ENCODE measurements around the gene TMEM232. TPM values are rescaled to one million over a fixed set of nuclear protein-coding genes. Genes with fewer than 3 reads are reported as not detected.
"Not testable (repeated sequence)": the region's sequence is repeated elsewhere in the genome, so short reads cannot be mapped to it uniquely, and the experiment has no call there.

The TMEM232 gene
- total RNA-seq, 1 donor from 2014 or later: 0.20 TPM

DNA sequence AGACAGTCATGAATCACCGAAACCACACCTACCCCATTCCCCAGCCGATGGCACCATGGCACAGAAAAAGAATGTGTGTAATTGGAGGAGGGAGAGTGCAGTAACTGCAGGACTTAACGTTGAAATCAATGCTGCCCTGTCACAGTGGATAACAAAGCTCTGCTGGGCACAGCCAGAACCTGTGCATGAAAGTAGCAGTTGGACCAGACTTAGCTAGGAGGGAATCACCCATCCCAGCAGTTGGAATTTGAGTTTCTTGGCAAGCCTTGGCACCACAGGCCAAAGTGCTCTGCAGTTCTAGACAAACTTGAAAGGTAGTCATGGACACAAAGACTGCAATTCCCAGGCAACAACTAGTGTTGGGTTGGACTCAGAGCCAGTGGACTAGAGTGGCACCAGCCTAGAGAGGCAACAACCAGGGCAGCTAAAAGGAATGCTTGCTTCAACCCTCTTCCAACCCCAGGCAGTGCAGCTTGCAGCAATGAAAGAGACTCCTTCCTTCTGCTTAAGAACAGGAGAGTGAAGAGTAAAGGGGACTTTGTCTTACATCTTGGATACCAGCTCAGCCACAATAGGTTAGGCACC lies 19.1 kb downstream of the TMEM232 start:
- DNase-seq (ENCODE audit: low read depth in 2 of 2): no peak

DNA sequence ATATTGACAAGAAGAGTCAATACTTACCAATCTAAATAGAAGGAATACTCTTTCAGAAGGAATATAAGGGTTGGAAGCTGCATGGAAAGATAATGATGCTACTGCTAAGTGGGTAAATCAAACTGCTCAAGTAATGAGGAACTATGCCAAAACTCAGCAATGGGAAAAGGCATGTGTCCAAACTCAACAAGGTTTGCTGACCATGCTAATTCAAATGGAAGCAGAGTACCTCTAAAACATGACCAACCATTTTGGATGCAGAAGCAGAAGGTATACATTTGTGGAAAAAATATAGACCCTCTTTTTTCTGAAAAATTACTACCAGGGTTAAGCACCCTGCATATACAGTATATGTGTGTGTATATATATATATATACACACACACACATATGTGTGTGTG lies 21.1 kb downstream of the TMEM232 start:
- no peak for DNase-seq (ENCODE audit: low read depth in 2 of 2)

DNA sequence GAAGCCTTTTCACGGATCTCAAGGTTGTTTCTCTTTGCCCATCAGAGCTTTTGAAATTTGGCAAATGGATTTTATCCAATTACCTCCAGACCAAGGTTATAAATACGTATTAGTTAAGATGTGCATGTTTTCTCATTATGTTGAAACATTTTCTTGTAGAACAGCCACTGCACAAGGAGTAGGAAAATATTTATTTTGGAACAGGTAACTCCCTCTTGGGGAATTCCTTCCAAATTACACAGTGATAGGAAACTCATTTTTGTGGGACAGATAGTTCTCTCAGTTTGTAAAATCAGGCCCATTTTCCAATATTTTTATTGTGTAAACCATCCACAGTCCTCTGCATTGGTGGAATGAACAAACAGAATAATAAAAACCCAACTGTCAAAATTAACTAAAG lies 23.0 kb downstream of the TMEM232 start:
- DNase-seq (ENCODE audit: low read depth in 2 of 2): no peak

- DNase-seq (ENCODE audit: low read depth in 2 of 2): no peak
Measured at GRCh38 chr5:110702704-110703103, 23.8 kb downstream of the TMEM232 start.

- DNase-seq (ENCODE audit: low read depth in 2 of 2): no peak
Measured at GRCh38 chr5:110702300-110702699, 24.2 kb downstream of the TMEM232 start.

DNA sequence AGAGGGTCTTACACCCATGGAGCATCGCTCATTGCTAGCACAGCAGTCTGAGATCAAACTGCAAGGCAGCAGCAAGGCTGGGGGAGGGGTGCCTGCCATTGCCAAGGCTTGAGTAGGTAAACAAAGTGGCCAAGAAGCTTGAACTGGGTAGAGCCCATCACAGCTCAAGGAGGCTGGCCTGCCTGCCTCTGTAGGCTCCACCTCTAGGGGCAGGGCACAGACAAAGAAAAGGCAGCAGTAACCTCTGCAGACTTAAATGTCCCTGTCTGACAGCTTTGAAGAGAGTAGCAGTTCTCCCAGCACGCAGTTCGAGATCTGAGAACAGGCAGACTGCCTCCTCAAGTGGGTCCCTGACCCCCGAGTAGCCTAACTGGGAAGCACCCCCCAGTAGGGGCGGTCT lies 33.8 kb downstream of the TMEM232 start:
- not testable (repeated sequence) for DNase-seq (ENCODE audit: low read depth in 2 of 2)

GRCh38 chr5:110690587-110690986 lies 35.9 kb downstream of the TMEM232 start:
- DNase-seq (ENCODE audit: low read depth in 2 of 2): not testable (repeated sequence)

- no peak for DNase-seq (ENCODE audit: low read depth in 2 of 2)
Measured at GRCh38 chr5:110687485-110687884, 39.0 kb downstream of the TMEM232 start.

GRCh38 chr5:110686270-110686669 lies 40.2 kb downstream of the TMEM232 start:
- no peak for DNase-seq (ENCODE audit: low read depth in 2 of 2)

DNA sequence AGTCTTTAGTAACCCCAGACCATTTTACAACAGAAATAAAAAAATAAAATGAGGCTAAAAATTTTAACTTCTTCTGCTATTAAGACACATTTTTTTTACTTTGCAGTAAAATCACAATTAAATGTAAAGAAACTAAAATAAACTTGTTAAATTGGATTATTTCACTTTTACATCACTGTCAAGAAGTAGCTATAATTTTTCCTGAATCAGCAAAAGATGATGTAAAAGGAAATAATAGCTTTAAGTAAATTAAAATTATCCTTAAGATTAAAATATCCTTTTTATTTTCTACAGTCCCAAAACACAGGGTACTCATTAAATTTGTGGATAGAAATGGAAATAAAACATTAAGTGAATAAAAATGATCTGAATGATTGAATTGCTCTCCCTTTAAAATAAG lies 44.5 kb downstream of the TMEM232 start:
- DNase-seq (ENCODE audit: low read depth in 2 of 2): no peak

DNA sequence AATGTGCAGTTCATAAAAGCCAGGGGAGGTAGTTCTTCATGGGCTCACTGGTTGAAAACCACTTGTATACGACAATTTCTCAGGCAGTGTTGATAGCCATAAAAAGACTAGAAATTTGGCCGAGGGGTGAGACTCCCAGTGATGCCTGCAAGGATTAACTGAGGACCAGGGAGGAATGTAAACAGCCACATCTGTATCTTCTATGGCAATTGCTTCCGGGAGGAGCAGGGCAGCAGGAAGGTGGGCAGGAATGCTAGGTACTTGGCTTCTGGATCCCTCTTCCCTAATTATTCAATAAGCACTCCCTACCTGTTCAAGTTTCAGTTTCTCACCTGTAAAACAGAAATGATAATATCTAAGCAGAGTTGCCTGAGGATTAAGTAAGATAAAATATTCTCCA lies 45.4 kb downstream of the TMEM232 start:
- no peak for DNase-seq (ENCODE audit: low read depth in 2 of 2)

- not testable (repeated sequence) for DNase-seq (ENCODE audit: low read depth in 2 of 2)
Measured at GRCh38 chr5:110676554-110676953, 49.9 kb downstream of the TMEM232 start.

DNA sequence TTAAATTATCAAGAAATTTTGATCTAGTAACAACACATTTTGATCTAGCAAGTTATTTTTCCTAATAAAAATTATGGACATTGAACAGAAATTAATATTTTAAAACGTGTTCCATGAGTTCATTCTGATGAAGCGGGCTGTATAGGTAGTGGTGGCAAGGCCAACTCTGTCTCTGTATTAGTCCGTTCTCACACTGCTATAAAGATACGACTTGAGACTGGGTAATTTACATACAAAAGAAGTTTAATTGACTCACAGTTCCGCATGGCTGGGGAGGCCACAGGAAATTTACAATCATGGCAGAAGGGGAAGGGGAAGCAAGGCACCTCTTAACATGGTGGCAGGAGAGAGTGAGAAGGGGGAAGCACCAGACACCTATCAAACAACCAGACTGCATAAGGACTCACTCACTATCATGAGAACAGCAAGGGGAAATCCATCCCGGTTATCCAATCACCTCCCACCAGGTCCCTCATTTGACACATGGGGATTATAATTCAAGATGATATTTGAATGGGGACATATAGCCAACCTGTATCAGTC lies 61.2 kb downstream of the TMEM232 start:
- no peak for DNase-seq (ENCODE audit: low read depth in 2 of 2)

DNA sequence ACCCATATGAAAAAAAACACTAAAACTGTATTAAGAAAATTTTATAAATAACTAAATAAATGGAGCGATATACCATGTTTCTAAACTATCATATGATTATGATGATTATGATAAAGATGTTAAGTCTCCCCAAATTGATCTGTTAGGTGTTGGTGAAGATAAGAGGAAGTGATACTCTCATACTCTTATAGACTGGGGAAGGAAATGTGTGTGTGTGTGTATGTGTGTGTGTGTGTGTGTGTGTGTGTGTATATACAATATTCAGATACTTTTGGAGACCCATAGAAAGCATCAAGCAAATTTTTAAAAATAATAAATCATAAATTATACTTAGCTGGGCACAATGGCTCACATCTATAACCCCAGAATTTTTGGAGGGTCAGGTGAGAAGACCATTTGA lies 62.9 kb downstream of the TMEM232 start:
- DNase-seq (ENCODE audit: low read depth in 2 of 2): no peak

GRCh38 chr5:110658006-110658405 lies 68.5 kb downstream of the TMEM232 start:
- no peak for DNase-seq (ENCODE audit: low read depth in 2 of 2)

DNA sequence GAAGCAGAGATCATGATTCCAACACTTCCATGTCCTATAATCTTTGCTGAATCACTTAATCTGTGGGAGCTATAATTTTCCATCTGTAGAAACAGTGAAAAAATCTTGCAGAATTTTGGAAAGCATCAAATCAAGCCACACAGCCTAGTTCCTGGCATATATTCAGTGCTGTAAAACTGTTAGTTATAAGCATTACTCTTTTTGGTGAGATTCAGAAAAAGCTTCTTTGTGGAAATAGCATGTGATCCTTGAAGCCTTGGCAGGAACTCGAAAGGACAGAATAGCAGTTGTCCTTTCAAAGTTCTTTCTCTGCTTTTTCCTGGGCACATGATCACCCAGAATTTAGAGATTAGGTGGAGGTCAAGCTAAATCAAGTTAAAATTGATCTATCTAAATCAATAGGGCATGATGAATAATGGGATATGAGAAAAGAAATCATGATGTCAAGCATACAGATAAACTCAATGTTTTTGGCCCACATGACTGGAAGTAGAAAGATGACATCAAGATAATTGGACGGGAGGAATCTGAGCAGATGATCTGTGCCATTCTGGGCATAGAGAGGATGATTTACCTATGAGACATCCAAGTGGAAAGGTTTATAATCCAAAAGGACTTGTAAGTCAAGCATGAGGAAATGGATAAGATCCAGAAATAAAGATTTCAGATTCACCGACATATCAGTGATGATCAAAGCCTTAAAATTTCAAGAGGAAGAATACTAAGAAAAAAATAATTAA lies 73.1 kb downstream of the TMEM232 start:
- DNase-seq (ENCODE audit: low read depth in 2 of 2): no peak

DNA sequence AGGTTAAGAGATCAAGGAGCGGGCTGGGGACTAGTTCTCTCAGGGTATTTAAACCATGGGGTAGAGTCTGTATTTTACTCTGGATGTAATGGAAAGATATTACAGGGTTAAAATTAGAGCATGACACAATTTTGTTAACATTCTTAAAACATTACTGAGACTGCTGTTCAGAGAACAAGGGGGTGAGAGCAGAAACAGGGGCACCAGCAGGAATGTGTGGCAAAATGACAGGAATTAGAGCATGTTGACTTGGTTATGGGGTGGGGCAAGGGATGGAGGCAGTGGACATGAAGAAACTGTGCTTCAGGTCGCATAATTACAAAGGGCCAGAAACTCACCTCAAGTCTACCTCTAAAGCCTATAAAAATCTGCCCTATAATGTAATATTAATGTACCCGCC lies 75.0 kb downstream of the TMEM232 start:
- no peak for DNase-seq (ENCODE audit: low read depth in 2 of 2)

DNA sequence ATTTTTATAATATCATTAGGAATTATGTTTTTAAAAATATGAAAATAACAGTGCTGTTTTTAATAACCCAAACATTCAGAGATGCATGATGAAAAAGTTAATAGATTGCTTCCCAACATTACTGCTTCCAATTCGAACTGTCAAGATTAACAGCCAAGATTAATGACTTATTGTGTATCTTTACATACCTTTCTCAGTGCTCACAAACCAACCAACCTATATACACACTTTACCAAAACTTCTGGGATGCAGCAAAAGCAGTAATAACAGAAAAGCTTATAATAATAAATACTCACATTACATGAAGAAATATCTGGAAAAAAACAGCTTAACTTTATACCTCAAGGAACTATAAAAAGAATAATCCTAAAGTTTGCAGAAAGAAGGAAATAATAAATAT lies 82.1 kb downstream of the TMEM232 start:
- no peak for DNase-seq (ENCODE audit: low read depth in 2 of 2)

- no peak for DNase-seq (ENCODE audit: low read depth in 2 of 2)
Measured at GRCh38 chr5:110638970-110639902, 87.2 kb downstream of the TMEM232 start.

DNA sequence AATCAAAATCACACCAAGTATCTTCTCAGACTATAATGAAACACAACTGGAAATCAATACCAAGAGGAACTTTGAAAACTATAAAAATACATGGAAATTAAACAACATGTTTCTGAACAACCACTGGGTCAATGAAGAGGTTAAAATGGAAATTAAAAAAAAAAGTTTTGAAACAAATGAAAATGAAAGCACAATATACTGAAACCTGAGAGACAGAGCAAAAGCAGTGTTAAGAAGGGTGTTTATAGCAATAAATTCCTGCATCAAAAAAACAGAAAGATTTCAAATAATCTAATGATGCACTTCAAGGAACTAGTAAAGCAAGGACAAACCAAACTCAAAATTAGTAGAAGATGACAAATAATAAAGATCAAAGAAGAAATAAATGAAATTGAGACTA lies 92.0 kb downstream of the TMEM232 start:
- no peak for DNase-seq (ENCODE audit: low read depth in 2 of 2)

DNA sequence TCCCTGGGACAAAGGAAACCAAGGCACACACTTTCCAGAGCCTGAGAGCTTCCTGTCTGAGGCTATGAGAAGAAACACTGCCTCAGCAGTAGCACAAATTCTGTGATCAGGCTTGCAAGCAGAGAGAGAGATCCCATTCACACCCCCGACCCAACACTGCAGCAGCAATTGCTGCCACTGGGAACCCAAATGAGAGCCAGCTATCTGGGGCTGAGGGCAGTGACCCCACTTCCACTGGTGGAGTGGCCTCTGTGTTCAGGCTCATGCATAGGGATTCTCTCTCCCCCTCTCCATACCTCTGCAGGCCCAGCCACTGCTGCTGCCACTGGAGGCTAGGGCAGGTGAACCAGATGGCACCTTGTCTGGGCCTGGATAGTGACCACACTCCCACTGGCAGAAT lies 95.2 kb downstream of the TMEM232 start:
- DNase-seq (ENCODE audit: low read depth in 2 of 2): no peak

GRCh38 chr5:110630350-110630749 lies 96.1 kb downstream of the TMEM232 start:
- DNase-seq (ENCODE audit: low read depth in 2 of 2): no peak
